ENCODE data around the gene FBXO42. TPM values are rescaled to one million over a fixed set of nuclear protein-coding genes. Genes with fewer than 3 reads are reported as not detected.

The FBXO42 gene
- total and polyA plus RNA-seq, 9 of the 15 experiments (the other 6 are each of a cell fraction or from before 2014, with no cell fraction given), result 7.2 to 24.8 (median 17.4) TPM

- no peak for TF ChIP-seq PRDM10 (IDR thresholded peaks at IDR 0.05; ENCODE audit: partially characterized antibody)
- TF ChIP-seq HOMEZ (CRISPR knock-in tag; IDR thresholded peaks at IDR 0.05), result no peak
- TF ChIP-seq HDAC8 (tag; IDR thresholded peaks at IDR 0.05), result peak; percentile 28; the same call in 1 of the 2 replicates
- no peak for TF ChIP-seq MAZ (CRISPR knock-in tag; conservative IDR thresholded peaks at IDR 0.05 in 1 of 2, IDR thresholded peaks at IDR 0.05 in 1 of 2)
- no peak for TF ChIP-seq ZBTB43 (CRISPR knock-in tag; IDR thresholded peaks at IDR 0.05)
- no peak for TF ChIP-seq BRCA1 (IDR thresholded peaks at IDR 0.05)
- TF ChIP-seq BRCA1 (CRISPR knock-in tag; IDR thresholded peaks at IDR 0.05), result no peak
- TF ChIP-seq ZHX1 (conservative IDR thresholded peaks at IDR 0.05; ENCODE audit: low read length), result no peak
- no peak for TF ChIP-seq MNT (conservative IDR thresholded peaks at IDR 0.05)
- TF ChIP-seq PBX2 (CRISPR knock-in tag; IDR thresholded peaks at IDR 0.05; ENCODE audit: low read depth), result no peak
- 0 out of 2 replicates have a peak, but pooled peaks have one; percentile 7 for TF ChIP-seq PBX2 (tag; conservative IDR thresholded peaks at IDR 0.05; ENCODE audit: low read depth)
- TF ChIP-seq ZSCAN29 (IDR thresholded peaks at IDR 0.05), result no peak
Observed at GRCh38 chr1:16349847-16350406, 2.4 kb downstream of the FBXO42 start (continued).

Data from K562 (cell line).